Measurements from ENCODE around the gene ZNF3.

The ZNF3 gene

GRCh38 chr7:100053215-100053614 is 28.3 kb downstream of the ZNF3 start:
- no peak for DNase-seq (ENCODE audit: low read depth)

GRCh38 chr7:100051611-100052010 is 29.9 kb downstream of the ZNF3 start:
- no peak for DNase-seq (ENCODE audit: low read depth)

GRCh38 chr7:100049441-100050291 is 31.9 kb downstream of the ZNF3 start, which contains the start of gene ZSCAN21:
TSS of gene ZSCAN21 (plus strand) at chr7:100049774. CDS start at chr7:100057007, 7,233 bp downstream.
- peak; percentile 61 for DNase-seq (ENCODE audit: low read depth)

GRCh38 chr7:100048680-100049079 is 32.8 kb downstream of the ZNF3 start:
- DNase-seq (ENCODE audit: low read depth), result no peak

- DNase-seq (ENCODE audit: low read depth), result no peak
Measured at GRCh38 chr7:100044718-100045117, 36.8 kb downstream of the ZNF3 start.

- no peak for DNase-seq (ENCODE audit: low read depth)
Measured at GRCh38 chr7:100040575-100040974, 40.9 kb downstream of the ZNF3 start.

- no peak for DNase-seq (ENCODE audit: low read depth)
Measured at GRCh38 chr7:100038326-100038725, 43.2 kb downstream of the ZNF3 start.

GRCh38 chr7:100035876-100036275 is 45.6 kb downstream of the ZNF3 start:
- no peak for DNase-seq (ENCODE audit: low read depth)

- DNase-seq (ENCODE audit: low read depth), result no peak
Measured at GRCh38 chr7:100034871-100035510, 46.5 kb downstream of the ZNF3 start.

- no peak for DNase-seq (ENCODE audit: low read depth)
Measured at GRCh38 chr7:100033526-100033925, 48.0 kb downstream of the ZNF3 start.

- DNase-seq (ENCODE audit: low read depth), result no peak
Measured at GRCh38 chr7:100029596-100029995, 51.9 kb downstream of the ZNF3 start.

GRCh38 chr7:100027197-100027596 is 54.3 kb downstream of the ZNF3 start:
- no peak for DNase-seq (ENCODE audit: low read depth)

- no peak for DNase-seq (ENCODE audit: low read depth)
Measured at GRCh38 chr7:100024020-100024619, 57.4 kb downstream of the ZNF3 start.

- DNase-seq (ENCODE audit: low read depth), result no peak
Measured at GRCh38 chr7:100023526-100023925, 58.0 kb downstream of the ZNF3 start.

- no peak for DNase-seq (ENCODE audit: low read depth)
Measured at GRCh38 chr7:100022621-100023020, 58.9 kb downstream of the ZNF3 start.

GRCh38 chr7:100021297-100021696 is 60.2 kb downstream of the ZNF3 start:
- no peak for DNase-seq (ENCODE audit: low read depth)
